MM.1S (cell line): ENCODE results near the gene ARHGEF5.

Experiments
- DNase-seq: peaks from one replicate; pipeline ENCODE4 v3.0.0-alpha.2; 2015
- H2AFZ ChIP-seq: fragments of 300-600 bp; sonication (generic); 2 replicates; pipeline ENCODE4 v1.6.0; 2016; ENCODE audit warnings: antibody characterized with exemption, low read length
- H3F3A ChIP-seq: fragments of 300-600 bp; sonication (generic); 2 replicates; pipeline ENCODE4 v1.6.1; 2016; ENCODE audit warnings: mild to moderate bottlenecking, antibody characterized with exemption, low read length, moderate library complexity, mixed read lengths; ENCODE audit not compliant: insufficient read depth
- H3K27ac ChIP-seq: fragments of 300-600 bp; sonication (generic); 2 replicates; pipeline ENCODE4 v1.5.1; 2016; ENCODE audit warnings: mild to moderate bottlenecking, low read length
- H3K27me3 ChIP-seq: fragments of 300-600 bp; sonication (generic); replicated peaks from 2 replicates; pipeline ENCODE4 v1.6.0; 2016; ENCODE audit warnings: low read length; ENCODE audit not compliant: insufficient read depth
- H3K36me3 ChIP-seq: fragments of 300-600 bp; sonication (generic); replicated peaks from 2 replicates; pipeline ENCODE4 v1.6.1; 2016; ENCODE audit warnings: mild to moderate bottlenecking, low read length, mixed read lengths; ENCODE audit not compliant: insufficient read depth
- H3K4me1 ChIP-seq: fragments of 300-600 bp; sonication (generic); 2 replicates; pipeline ENCODE4 v1.6.1; 2016; ENCODE audit warnings: low read length, mixed read lengths
- H3K4me2 ChIP-seq: fragments of 300-600 bp; sonication (generic); 2 replicates; pipeline ENCODE4 v1.6.0; 2016; ENCODE audit warnings: low read depth, low read length
- H3K4me3 ChIP-seq: fragments of 300-600 bp; sonication (generic); 2 replicates; pipeline ENCODE4 v1.5.1; 2016; ENCODE audit warnings: low read length, mixed read lengths
- H3K79me2 ChIP-seq: fragments of 300-600 bp; sonication (generic); 2 replicates; pipeline ENCODE4 v1.6.1; 2016; ENCODE audit warnings: mixed run types, low read length, mixed read lengths
- H3K9ac ChIP-seq: fragments of 300-600 bp; sonication (generic); 2 replicates; pipeline ENCODE4 v1.6.1; 2016; ENCODE audit warnings: low read length, mixed read lengths
- H3K9me2 ChIP-seq: fragments of 300-600 bp; sonication (generic); replicated peaks from 2 replicates; pipeline ENCODE4 v1.6.1; 2016; ENCODE audit warnings: mild to moderate bottlenecking, low read length, mixed read lengths; ENCODE audit not compliant: insufficient read depth
- H3K9me3 ChIP-seq: fragments of 300-600 bp; sonication (generic); replicated peaks from 2 replicates; pipeline ENCODE4 v1.6.1; 2016; ENCODE audit warnings: mild to moderate bottlenecking, low read length, mixed read lengths; ENCODE audit not compliant: insufficient read depth
- H4K20me1 ChIP-seq: fragments of 300-600 bp; sonication (generic); 2 replicates; pipeline ENCODE4 v1.6.1; 2016; ENCODE audit warnings: mild to moderate bottlenecking, low read length, moderate library complexity, mixed read lengths; ENCODE audit not compliant: insufficient read depth
- EZH2 ChIP-seq: fragments of 300-600 bp; sonication (generic); optimal IDR thresholded peaks from 2 replicates; pipeline ENCODE3; 2017; ENCODE audit warnings: low read depth, mild to moderate bottlenecking, antibody characterized with exemption, low read length, mixed read lengths
- EZH2phosphoT487 ChIP-seq: fragments of 300-600 bp; sonication (generic); IDR thresholded peaks from 2 replicates; pipeline ENCODE4 v1.6.1; 2018; ENCODE audit warnings: antibody characterized with exemption, low read length
- TF ChIP-seq, protein P1 (sequence below): fragments of 300-600 bp; sonication (generic); IDR thresholded peaks from 2 replicates; pipeline ENCODE4 v1.5.1; 2016; ENCODE audit warnings: antibody characterized with exemption, low read length, mixed read lengths

Gene ARHGEF5

DNA sequence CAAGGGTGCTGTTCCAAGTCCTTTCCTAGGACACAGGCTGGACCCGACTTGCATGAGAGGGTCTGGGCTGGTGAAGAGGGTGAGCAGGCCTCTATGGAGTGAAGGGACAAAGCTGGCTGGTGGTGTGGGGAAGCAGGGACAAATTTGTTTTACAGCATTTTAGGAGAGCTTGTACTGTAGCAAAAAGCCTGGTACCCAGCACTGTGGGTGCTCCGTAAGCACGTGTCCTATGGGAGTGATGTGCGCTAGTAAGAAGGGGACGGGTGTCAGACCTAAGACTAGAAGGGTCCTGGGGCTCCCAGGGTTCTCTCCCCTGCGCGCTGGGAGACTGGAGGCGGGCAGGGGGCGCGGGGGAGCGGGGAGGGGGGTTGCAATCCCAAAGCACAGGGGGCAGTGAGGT, 47.9 kb downstream of the ARHGEF5 start:
- Histone ChIP-seq H3K27me3 (no peaks in the 10 kb centered on the region), H3K27ac (no peak overlapping the region), H3K9ac (no peak overlapping the region), H3K9me3 (no peaks in the 10 kb centered on the region), H3K9me2 (no peaks in the 10 kb centered on the region), H3K4me3 (no peak overlapping the region), H3K4me2 (no peak overlapping the region), H2AFZ (no peak overlapping the region), H3K79me2 (no peaks in the 10 kb centered on the region), H3K4me1 (no peaks in the 10 kb centered on the region), H3K36me3 (no peaks in the 10 kb centered on the region), H3F3A (no peaks in the 10 kb centered on the region), H4K20me1 (no peaks in the 10 kb centered on the region)
- DNase-seq: no peak
- TF ChIP-seq, protein P1, sequence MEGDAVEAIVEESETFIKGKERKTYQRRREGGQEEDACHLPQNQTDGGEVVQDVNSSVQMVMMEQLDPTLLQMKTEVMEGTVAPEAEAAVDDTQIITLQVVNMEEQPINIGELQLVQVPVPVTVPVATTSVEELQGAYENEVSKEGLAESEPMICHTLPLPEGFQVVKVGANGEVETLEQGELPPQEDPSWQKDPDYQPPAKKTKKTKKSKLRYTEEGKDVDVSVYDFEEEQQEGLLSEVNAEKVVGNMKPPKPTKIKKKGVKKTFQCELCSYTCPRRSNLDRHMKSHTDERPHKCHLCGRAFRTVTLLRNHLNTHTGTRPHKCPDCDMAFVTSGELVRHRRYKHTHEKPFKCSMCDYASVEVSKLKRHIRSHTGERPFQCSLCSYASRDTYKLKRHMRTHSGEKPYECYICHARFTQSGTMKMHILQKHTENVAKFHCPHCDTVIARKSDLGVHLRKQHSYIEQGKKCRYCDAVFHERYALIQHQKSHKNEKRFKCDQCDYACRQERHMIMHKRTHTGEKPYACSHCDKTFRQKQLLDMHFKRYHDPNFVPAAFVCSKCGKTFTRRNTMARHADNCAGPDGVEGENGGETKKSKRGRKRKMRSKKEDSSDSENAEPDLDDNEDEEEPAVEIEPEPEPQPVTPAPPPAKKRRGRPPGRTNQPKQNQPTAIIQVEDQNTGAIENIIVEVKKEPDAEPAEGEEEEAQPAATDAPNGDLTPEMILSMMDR: no peak
- TF ChIP-seq EZH2phosphoT487 (no peak), EZH2 (no peak)

DNA sequence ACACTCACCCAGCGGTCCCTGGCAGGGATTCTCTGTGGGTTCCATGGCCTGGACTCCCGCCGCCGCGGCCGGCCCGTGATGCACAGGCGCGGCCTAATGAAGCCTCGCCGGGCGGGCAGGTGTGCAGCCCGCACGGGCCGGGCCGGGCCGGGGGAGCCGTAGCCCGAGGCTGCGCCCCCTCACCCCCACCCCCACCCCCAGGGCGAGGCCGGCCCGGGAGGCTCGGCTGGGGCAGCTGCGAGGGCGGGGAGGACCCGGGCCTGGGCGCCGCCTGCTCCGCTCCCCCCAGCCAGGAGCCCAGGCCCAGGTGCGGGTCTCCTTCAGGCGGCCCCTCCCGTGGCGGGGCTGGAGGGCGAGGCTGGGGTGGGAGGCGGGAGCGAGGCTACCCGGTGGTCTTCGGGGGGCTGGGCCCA, 48.5 kb downstream of the ARHGEF5 start, which contains the start of gene NOBOX:
Gene NOBOX, minus strand, starts transcription at position 45 of the 413 bp plus-strand sequence.
- Histone ChIP-seq H2AFZ (no peak within 1 kb of the TSS), H4K20me1 (no peaks in the 10 kb centered on the region), H3K27me3 (no peaks in the 10 kb centered on the region), H3F3A (no peaks in the 10 kb centered on the region), H3K4me2 (no peak within 1 kb of the TSS), H3K79me2 (no peaks in the 10 kb centered on the region), H3K9me2 (no peaks in the 10 kb centered on the region), H3K9ac (no peak within 1 kb of the TSS), H3K27ac (no peak within 1 kb of the TSS), H3K9me3 (no peaks in the 10 kb centered on the region), H3K36me3 (no peaks in the 10 kb centered on the region), H3K4me3 (no peak within 1 kb of the TSS), H3K4me1 (no peaks in the 10 kb centered on the region)
- DNase-seq: no peak
- TF ChIP-seq EZH2: no peak
- TF ChIP-seq EZH2phosphoT487: no peak
- TF ChIP-seq, protein P1: no peak

DNA sequence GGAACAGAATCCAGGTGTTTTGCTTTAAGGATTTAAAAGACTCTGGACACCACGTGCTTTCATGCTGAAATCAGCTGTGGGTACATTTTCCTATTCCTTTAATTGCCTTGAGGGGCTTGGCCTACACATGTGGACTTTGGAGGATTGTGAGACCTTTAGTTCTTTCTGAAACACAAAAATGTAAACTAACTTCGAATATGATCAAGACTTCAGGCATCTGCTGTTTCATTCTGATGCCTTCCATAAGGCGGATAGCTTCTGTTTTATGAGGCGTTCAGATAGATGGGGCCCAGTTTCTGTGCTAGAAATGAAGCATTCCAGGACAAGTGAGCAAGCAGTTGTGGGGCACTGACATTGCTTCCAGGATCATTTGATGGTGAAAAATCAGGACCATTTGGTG, 49.7 kb downstream of the ARHGEF5 start:
- no peaks in the 10 kb centered on the region for H3F3A ChIP-seq
- no peaks in the 10 kb centered on the region for H3K4me1 ChIP-seq
- H2AFZ ChIP-seq: no peak overlapping the region
- no peaks in the 10 kb centered on the region for H3K36me3 ChIP-seq
- H3K9me3 ChIP-seq: no peaks in the 10 kb centered on the region
- H3K27ac ChIP-seq: no peak overlapping the region
- no peak for DNase-seq
- TF ChIP-seq, protein P1: no peak
- TF ChIP-seq EZH2phosphoT487 (no peak), EZH2 (no peak)
- no peaks in the 10 kb centered on the region for H3K79me2 ChIP-seq
- no peak overlapping the region for H3K4me2 ChIP-seq
- no peaks in the 10 kb centered on the region for H3K27me3 ChIP-seq
- no peaks in the 10 kb centered on the region for H4K20me1 ChIP-seq
- H3K9ac ChIP-seq: no peak overlapping the region
- no peaks in the 10 kb centered on the region for H3K9me2 ChIP-seq
- no peak overlapping the region for H3K4me3 ChIP-seq
